ENCODE results near the gene HIBCH. TPM values are rescaled to one million over a fixed set of nuclear protein-coding genes. Genes with fewer than 3 reads are reported as not detected.

The HIBCH gene
- total and polyA plus RNA-seq, 2 of the 4 experiments (the other 2 are of a cell fraction): 8.8 to 11.9 TPM

DNA sequence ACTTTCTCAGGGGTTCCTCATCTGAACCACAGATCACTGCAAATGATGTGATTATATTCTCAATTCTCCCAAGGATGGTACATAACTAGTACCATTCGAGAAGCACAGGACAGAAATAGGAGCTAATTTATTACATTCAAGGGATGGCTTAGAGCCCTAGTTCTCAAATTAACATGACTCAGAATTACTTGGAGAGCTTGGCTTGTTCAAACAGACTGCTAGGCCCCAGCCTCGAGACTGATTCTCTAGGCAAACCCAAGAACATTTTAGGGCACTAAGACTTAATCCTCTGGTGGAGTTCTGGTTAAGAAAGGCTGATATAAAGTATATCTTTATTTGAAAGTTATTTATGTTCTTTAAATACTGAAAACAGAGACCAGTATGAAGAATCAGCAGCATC is 35.8 kb downstream of the HIBCH start:
- Histone ChIP-seq H3K56ac (ENCODE audit: extremely low read depth, insufficient read depth, low read length) (no peak overlapping the region), H3K23ac (ENCODE audit: low read depth, low read length) (no peak overlapping the region), H3K4ac (ENCODE audit: low read depth, low read length) (no peak overlapping the region), H4K91ac (ENCODE audit: insufficient read depth, low read depth, low read length) (no peak overlapping the region), H3K36me3 (ENCODE audit: control insufficient read depth, insufficient read depth, low read length) (peaks cover 6% of the 10 kb centered on the region; the same call in 1 of the 2 replicates), H2BK120ac (ENCODE audit: low read depth, low read length) (no peak overlapping the region), H2BK5ac (ENCODE audit: low read depth, low read length, poor library complexity, severe bottlenecking) (no peak overlapping the region), H3K4me2 (ENCODE audit: low read depth, low read length) (no peak overlapping the region), H3K27ac (ENCODE audit: insufficient read depth, low read length) (no peak overlapping the region), H3K4me3 (ENCODE audit: insufficient read depth, low read depth, low read length) (no peak overlapping the region), H3K9ac (ENCODE audit: low read depth, low read length) (no peak overlapping the region), H3K9me1 (ENCODE audit: insufficient read depth, low read length) (peaks cover 4% of the 10 kb centered on the region; the same call in 1 of the 2 replicates), H4K5ac (ENCODE audit: low read depth, low read length) (no peak overlapping the region), H3K27me3 (ENCODE audit: control insufficient read depth, insufficient read depth, low read length) (no peaks in the 10 kb centered on the region), H3K9me3 (ENCODE audit: control insufficient read depth, insufficient read depth, low read length) (no peaks in the 10 kb centered on the region), H2AK5ac (ENCODE audit: low read depth, low read length) (no peak overlapping the region), H2AK9ac (replicated peaks; ENCODE audit: low read depth, low read length, poor library complexity) (no peak overlapping the region), H2BK15ac (ENCODE audit: low read depth, low read length) (no peak overlapping the region), H3K79me1 (ENCODE audit: low read depth in 1 of 2, low read length in 2 of 2) (no peaks in the 10 kb centered on the region; a peak in 1 of 4 replicates), H2BK20ac (ENCODE audit: low read depth, low read length) (no peak overlapping the region), H4K20me1 (ENCODE audit: insufficient read depth, low read length) (no peaks in the 10 kb centered on the region), H2AFZ (replicated peaks; ENCODE audit: low read length, poor library complexity) (no peak overlapping the region), H3K18ac (ENCODE audit: low read depth, low read length) (no peak overlapping the region), H4K8ac (ENCODE audit: low read depth in 2 of 2, low read length in 2 of 2) (no peak overlapping the region), H3K14ac (replicated peaks; ENCODE audit: low read depth, low read length) (no peak overlapping the region), H3K4me1 (ENCODE audit: control insufficient read depth, insufficient read depth, low read length) (no peaks in the 10 kb centered on the region)
- TF ChIP-seq, protein P1, sequence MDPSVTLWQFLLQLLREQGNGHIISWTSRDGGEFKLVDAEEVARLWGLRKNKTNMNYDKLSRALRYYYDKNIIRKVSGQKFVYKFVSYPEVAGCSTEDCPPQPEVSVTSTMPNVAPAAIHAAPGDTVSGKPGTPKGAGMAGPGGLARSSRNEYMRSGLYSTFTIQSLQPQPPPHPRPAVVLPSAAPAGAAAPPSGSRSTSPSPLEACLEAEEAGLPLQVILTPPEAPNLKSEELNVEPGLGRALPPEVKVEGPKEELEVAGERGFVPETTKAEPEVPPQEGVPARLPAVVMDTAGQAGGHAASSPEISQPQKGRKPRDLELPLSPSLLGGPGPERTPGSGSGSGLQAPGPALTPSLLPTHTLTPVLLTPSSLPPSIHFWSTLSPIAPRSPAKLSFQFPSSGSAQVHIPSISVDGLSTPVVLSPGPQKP (IDR thresholded peaks at IDR 0.05; ENCODE audit: borderline replicate concordance, low read depth, low read length): no peak
- TF ChIP-seq SMC3 (IDR thresholded peaks at IDR 0.05; ENCODE audit: low read depth, low read length) (no peak), RFX5 (IDR thresholded peaks at IDR 0.05; ENCODE audit: low read depth, low read length) (no peak), POLR2A (IDR thresholded peaks at IDR 0.05; ENCODE audit: low read depth, low read length) (no peak), NFE2L2 (IDR thresholded peaks at IDR 0.05; ENCODE audit: low read depth, low read length) (no peak), RAD21 (IDR thresholded peaks at IDR 0.05; ENCODE audit: low read length) (no peak), MAFK (IDR thresholded peaks at IDR 0.05; ENCODE audit: low read depth, low read length) (no peak), CHD1 (IDR thresholded peaks at IDR 0.05; ENCODE audit: low read depth, low read length) (no peak), RCOR1 (IDR thresholded peaks at IDR 0.05; ENCODE audit: insufficient replicate concordance, low read length) (no peak), FOS (IDR thresholded peaks at IDR 0.05; ENCODE audit: low read depth, low read length) (no peak)
- TF ChIP-seq, protein P2, sequence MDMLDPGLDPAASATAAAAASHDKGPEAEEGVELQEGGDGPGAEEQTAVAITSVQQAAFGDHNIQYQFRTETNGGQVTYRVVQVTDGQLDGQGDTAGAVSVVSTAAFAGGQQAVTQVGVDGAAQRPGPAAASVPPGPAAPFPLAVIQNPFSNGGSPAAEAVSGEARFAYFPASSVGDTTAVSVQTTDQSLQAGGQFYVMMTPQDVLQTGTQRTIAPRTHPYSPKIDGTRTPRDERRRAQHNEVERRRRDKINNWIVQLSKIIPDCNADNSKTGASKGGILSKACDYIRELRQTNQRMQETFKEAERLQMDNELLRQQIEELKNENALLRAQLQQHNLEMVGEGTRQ (IDR thresholded peaks at IDR 0.05; ENCODE audit: low read depth, low read length): no peak
- TF ChIP-seq, protein P3, sequence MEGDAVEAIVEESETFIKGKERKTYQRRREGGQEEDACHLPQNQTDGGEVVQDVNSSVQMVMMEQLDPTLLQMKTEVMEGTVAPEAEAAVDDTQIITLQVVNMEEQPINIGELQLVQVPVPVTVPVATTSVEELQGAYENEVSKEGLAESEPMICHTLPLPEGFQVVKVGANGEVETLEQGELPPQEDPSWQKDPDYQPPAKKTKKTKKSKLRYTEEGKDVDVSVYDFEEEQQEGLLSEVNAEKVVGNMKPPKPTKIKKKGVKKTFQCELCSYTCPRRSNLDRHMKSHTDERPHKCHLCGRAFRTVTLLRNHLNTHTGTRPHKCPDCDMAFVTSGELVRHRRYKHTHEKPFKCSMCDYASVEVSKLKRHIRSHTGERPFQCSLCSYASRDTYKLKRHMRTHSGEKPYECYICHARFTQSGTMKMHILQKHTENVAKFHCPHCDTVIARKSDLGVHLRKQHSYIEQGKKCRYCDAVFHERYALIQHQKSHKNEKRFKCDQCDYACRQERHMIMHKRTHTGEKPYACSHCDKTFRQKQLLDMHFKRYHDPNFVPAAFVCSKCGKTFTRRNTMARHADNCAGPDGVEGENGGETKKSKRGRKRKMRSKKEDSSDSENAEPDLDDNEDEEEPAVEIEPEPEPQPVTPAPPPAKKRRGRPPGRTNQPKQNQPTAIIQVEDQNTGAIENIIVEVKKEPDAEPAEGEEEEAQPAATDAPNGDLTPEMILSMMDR (conservative IDR thresholded peaks at IDR 0.05; ENCODE audit: low read depth, low read length): no peak
- WGBS, 2 experiments (ENCODE audit: extremely low coverage in 2 of 2, insufficient read length in 1 of 2): no CpG with 5 or more reads among the region's 2 CpGs
- ChIA-PET POLR2A (ENCODE audit: unreplicated experiment) (no interaction called here), CTCF (no interaction called here)
- dilution Hi-C loops (cut with HindIII; ENCODE audit: low sequenced_read_pairs, unreplicated experiment) (no loop called here), in situ Hi-C loops (cut with MboI; ENCODE audit: low sequenced_read_pairs) (loop anchor here (10.0 kb wide), 1 partner anchor 189 kb away; no protein-coding TSS in a partner anchor), intact Hi-C loops (cut with micrococcal nuclease) (no loop called here)
- ATAC-seq (ENCODE audit: low read depth) (peak; percentile 88), DNase-seq (peak; percentile 69)
- BruUV-seq (replicated peaks): no TSS peak
